A549 (cell line): ENCODE results near the gene GALNT18.
"Not testable (repeated sequence)": the region's sequence is repeated elsewhere in the genome, so short reads cannot be mapped to it uniquely, and the experiment has no call there.

ENCODE experiments used
- MYC ChIP-seq: IDR thresholded peaks from 2 replicates; pipeline ENCODE4 v1.6.1; 2012; ENCODE audit warnings: mild to moderate bottlenecking, inconsistent platforms, low read length, improper control_type of control experiment, borderline replicate concordance
- POLR2A ChIP-seq: IDR thresholded peaks from 2 replicates; pipeline ENCODE4 v1.6.1; 2012; ENCODE audit warnings: mild to moderate bottlenecking, low read length
- TF ChIP-seq, protein P1 (sequence below): fragments of >200 bp; sonication (Bioruptor Twin); formaldehyde crosslinking; IDR thresholded peaks from 3 replicates; pipeline ENCODE4 v1.5.1; 2016

DNA sequence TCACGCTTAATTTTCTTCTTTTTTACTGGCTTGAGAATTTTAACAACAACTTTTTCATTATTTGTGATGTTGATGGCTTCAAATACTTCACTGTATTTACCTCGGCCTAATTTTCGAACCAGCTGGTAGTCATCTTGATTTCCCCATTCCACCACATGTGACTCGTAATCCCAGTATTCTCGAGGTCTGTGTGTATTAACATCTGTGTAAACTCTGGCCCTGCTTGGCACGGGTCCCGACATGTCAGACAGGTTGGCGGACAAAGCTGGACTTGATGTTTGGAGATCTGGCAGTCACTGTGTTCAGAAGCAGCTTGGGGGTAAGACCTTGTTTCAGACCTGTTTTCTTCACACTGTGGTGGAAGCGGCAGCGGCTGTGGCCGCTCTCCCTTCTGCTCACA, 268.9 kb downstream of the GALNT18 start, which contains the start of gene CSNK2A3:
- TF ChIP-seq, protein P1, sequence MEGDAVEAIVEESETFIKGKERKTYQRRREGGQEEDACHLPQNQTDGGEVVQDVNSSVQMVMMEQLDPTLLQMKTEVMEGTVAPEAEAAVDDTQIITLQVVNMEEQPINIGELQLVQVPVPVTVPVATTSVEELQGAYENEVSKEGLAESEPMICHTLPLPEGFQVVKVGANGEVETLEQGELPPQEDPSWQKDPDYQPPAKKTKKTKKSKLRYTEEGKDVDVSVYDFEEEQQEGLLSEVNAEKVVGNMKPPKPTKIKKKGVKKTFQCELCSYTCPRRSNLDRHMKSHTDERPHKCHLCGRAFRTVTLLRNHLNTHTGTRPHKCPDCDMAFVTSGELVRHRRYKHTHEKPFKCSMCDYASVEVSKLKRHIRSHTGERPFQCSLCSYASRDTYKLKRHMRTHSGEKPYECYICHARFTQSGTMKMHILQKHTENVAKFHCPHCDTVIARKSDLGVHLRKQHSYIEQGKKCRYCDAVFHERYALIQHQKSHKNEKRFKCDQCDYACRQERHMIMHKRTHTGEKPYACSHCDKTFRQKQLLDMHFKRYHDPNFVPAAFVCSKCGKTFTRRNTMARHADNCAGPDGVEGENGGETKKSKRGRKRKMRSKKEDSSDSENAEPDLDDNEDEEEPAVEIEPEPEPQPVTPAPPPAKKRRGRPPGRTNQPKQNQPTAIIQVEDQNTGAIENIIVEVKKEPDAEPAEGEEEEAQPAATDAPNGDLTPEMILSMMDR: not testable (repeated sequence)
- TF ChIP-seq POLR2A, MYC: not testable (repeated sequence)
